PC-9 (cell line): ENCODE data around the gene CNPY3. TPM values are rescaled to one million over a fixed set of nuclear protein-coding genes. Genes with fewer than 3 reads are reported as not detected.

Source experiments
- BruUV-seq: library from RNA; stranded (reverse); fragments of 400-500 nt; replicated peaks from 2 replicates; lab custom pipeline; 2021; lab: Mats Ljungman, UMichigan
- CTCF ChIA-PET: fragments of 300-600 bp; sonication (Branson Sonifier 250); formaldehyde crosslinking; loops from one replicate; lab custom pipeline; 2022; ENCODE audit warnings: antibody characterized with exemption; lab: Charles Lee
- POLR2A ChIA-PET: fragments of 300-600 bp; sonication (Branson Sonifier 250); formaldehyde crosslinking; loops from one replicate; lab custom pipeline; 2022; ENCODE audit warnings: antibody characterized with exemption; ENCODE audit not compliant: unreplicated experiment; lab: Charles Lee
- DNase-seq, 2 experiments: peaks; one replicate each; pipeline versions ENCODE4 v3.0.0 to v3.0.0-alpha.2; 2015 to 2022; ENCODE audit warnings: mixed read lengths in 1 of 2
- H2AFZ ChIP-seq: fragments of 200-600 bp; sonication (generic); 2 replicates; pipeline ENCODE4 v1.8.1; 2017; ENCODE audit warnings: antibody characterized with exemption
- H3F3A ChIP-seq: fragments of 200-600 bp; sonication (generic); 2 replicates; pipeline ENCODE4 v1.8.1; 2017; ENCODE audit warnings: antibody characterized with exemption, mild to moderate bottlenecking, low read depth; ENCODE audit not compliant: insufficient read depth
- H3K27ac ChIP-seq: fragments of 200-600 bp; sonication (generic); 2 replicates; pipeline ENCODE4 v1.6.1; 2016; ENCODE audit warnings: mixed run types
- H3K27me3 ChIP-seq: fragments of 200-600 bp; sonication (generic); 2 replicates; pipeline ENCODE4 v1.6.1; 2016; ENCODE audit warnings: low read depth, mixed run types; ENCODE audit not compliant: insufficient read depth
- H3K36me3 ChIP-seq: fragments of 200-600 bp; sonication (generic); 2 replicates; pipeline ENCODE4 v1.6.1; 2016; ENCODE audit warnings: low read depth, mixed run types
- H3K4me1 ChIP-seq: fragments of 200-600 bp; sonication (generic); replicated peaks from 2 replicates; pipeline ENCODE4 v1.6.1; 2016; ENCODE audit warnings: mixed run types; ENCODE audit not compliant: insufficient read depth
- H3K4me2 ChIP-seq: fragments of 200-600 bp; sonication (generic); 2 replicates; pipeline ENCODE4 v1.6.1; 2017; ENCODE audit warnings: mixed run types
- H3K4me3 ChIP-seq: fragments of 200-600 bp; sonication (generic); 2 replicates; pipeline ENCODE4 v1.6.1; 2016; ENCODE audit warnings: mixed run types
- H3K79me2 ChIP-seq: fragments of 200-600 bp; sonication (generic); 2 replicates; pipeline ENCODE4 v1.6.1; 2017; ENCODE audit warnings: low read depth, mixed run types
- H3K9me2 ChIP-seq: fragments of 200-600 bp; sonication (generic); 2 replicates; pipeline ENCODE4 v1.8.1; 2017; ENCODE audit warnings: mild to moderate bottlenecking; ENCODE audit not compliant: insufficient read depth
- H3K9me3 ChIP-seq: fragments of 200-600 bp; sonication (generic); 2 replicates; pipeline ENCODE4 v1.8.1; 2016; ENCODE audit warnings: low read depth; ENCODE audit not compliant: insufficient read depth
- H4K20me1 ChIP-seq: fragments of 200-600 bp; sonication (generic); 2 replicates; pipeline ENCODE4 v1.8.1; 2017; ENCODE audit not compliant: insufficient read depth
- CTCF ChIP-seq: fragments of 200-600 bp; sonication (generic); conservative IDR thresholded peaks from 2 replicates; pipeline ENCODE4 v1.6.1; 2017; ENCODE audit warnings: mixed run types, antibody characterized with exemption, mild to moderate bottlenecking, moderate library complexity
- EZH2 ChIP-seq: fragments of 200-600 bp; sonication (generic); IDR thresholded peaks from 2 replicates; pipeline ENCODE4 v1.8.0; 2017; ENCODE audit warnings: antibody characterized with exemption, low read depth
- intact Hi-C: fragments of 100-400 bp; cut with micrococcal nuclease; formaldehyde crosslinking; loops from one replicate; pipeline ENCODE4 v1.10.0; 2022; ENCODE audit not compliant: unreplicated experiment
- total RNA-seq: library from RNA; stranded (reverse); gene quantifications from 2 replicates; pipeline ENCODE4 v1.2.3, GENCODE V29; 2021

Gene CNPY3
- total RNA-seq, 1 experiment from 2014 or later = 47.7 TPM

- no TSS peak for BruUV-seq
- Histone ChIP-seq H3K27me3 (no peaks in the 10 kb centered on the region), H3K4me2 (no peak overlapping the region), H3F3A (no peaks in the 10 kb centered on the region), H3K4me1 (no peaks in the 10 kb centered on the region), H3K9me2 (no peaks in the 10 kb centered on the region), H4K20me1 (no peaks in the 10 kb centered on the region), H2AFZ (no peak overlapping the region), H3K9me3 (no peaks in the 10 kb centered on the region), H3K4me3 (no peak overlapping the region), H3K79me2 (no peaks in the 10 kb centered on the region), H3K36me3 (no peaks in the 10 kb centered on the region), H3K27ac (no peak overlapping the region)
- no peak for TF ChIP-seq CTCF
- TF ChIP-seq EZH2 = no peak
- intact Hi-C loops = loop anchor here (10.0 kb wide), 3 partner anchors 107 to 1547 kb away; partner anchors contain the start of genes KLHDC3 and MEA1
- POLR2A ChIA-PET = interaction anchor here (0.5 kb wide), 1 partner anchor 22 kb away, joined by 3 read pairs; the partner anchor contains the start of gene CNPY3
- CTCF ChIA-PET = no interaction called here
- no peak for DNase-seq
Observed at GRCh38 chr6:42907336-42907735, 21.9 kb upstream of the CNPY3 start.

GRCh38 chr6:42909835-42910234 lies 19.4 kb upstream of the CNPY3 start:
- DNase-seq = no peak
- H3K9me2 ChIP-seq = no peaks in the 10 kb centered on the region
- H2AFZ ChIP-seq = no peak overlapping the region
- H3K27me3 ChIP-seq = no peaks in the 10 kb centered on the region
- TF ChIP-seq EZH2 (no peak), CTCF (no peak)
- H3K4me1 ChIP-seq = no peaks in the 10 kb centered on the region
- ChIA-PET POLR2A (no interaction called here), CTCF (interaction anchor here (0.7 kb wide), 1 partner anchor 321 kb away, joined by 9 read pairs; no protein-coding TSS in a partner anchor)
- H3K4me3 ChIP-seq = no peak overlapping the region
- H3K79me2 ChIP-seq = no peaks in the 10 kb centered on the region
- H3F3A ChIP-seq = no peaks in the 10 kb centered on the region; the same call in 1 of the 2 replicates
- no TSS peak for BruUV-seq
- no peaks in the 10 kb centered on the region for H4K20me1 ChIP-seq
- H3K9me3 ChIP-seq = no peaks in the 10 kb centered on the region
- intact Hi-C loops = loop anchor here (10.0 kb wide), 3 partner anchors 105 to 1545 kb away; partner anchors contain the start of genes KLHDC3 and MEA1
- no peak overlapping the region for H3K4me2 ChIP-seq
- no peaks in the 10 kb centered on the region for H3K36me3 ChIP-seq
- H3K27ac ChIP-seq = no peak overlapping the region

GRCh38 chr6:42911171-42912021 lies 17.9 kb upstream of the CNPY3 start:
- Histone ChIP-seq H3K9me2 (no peaks in the 10 kb centered on the region), H2AFZ (no peak overlapping the region), H4K20me1 (no peaks in the 10 kb centered on the region), H3K79me2 (no peaks in the 10 kb centered on the region), H3K27me3 (no peaks in the 10 kb centered on the region), H3F3A (no peaks in the 10 kb centered on the region; the same call in 1 of the 2 replicates), H3K27ac (no peak overlapping the region), H3K9me3 (no peaks in the 10 kb centered on the region), H3K4me1 (no peaks in the 10 kb centered on the region), H3K36me3 (no peaks in the 10 kb centered on the region), H3K4me3 (no peak overlapping the region), H3K4me2 (no peak overlapping the region)
- POLR2A ChIA-PET = no interaction called here
- CTCF ChIA-PET = no interaction called here
- TF ChIP-seq CTCF (no peak), EZH2 (no peak)
- no peak for DNase-seq
- BruUV-seq = no TSS peak
- intact Hi-C loops = no loop called here
